ENCODE data around the gene GPR62.

GRCh38 chr3:51980253-51980652, 25.1 kb downstream of the GPR62 start:
- no peak for TF ChIP-seq REST (IDR thresholded peaks at IDR 0.05; ENCODE audit: insufficient read depth in 1 of 2, low read depth in 2 of 2, low read length in 1 of 2)
- TF ChIP-seq, protein P1, sequence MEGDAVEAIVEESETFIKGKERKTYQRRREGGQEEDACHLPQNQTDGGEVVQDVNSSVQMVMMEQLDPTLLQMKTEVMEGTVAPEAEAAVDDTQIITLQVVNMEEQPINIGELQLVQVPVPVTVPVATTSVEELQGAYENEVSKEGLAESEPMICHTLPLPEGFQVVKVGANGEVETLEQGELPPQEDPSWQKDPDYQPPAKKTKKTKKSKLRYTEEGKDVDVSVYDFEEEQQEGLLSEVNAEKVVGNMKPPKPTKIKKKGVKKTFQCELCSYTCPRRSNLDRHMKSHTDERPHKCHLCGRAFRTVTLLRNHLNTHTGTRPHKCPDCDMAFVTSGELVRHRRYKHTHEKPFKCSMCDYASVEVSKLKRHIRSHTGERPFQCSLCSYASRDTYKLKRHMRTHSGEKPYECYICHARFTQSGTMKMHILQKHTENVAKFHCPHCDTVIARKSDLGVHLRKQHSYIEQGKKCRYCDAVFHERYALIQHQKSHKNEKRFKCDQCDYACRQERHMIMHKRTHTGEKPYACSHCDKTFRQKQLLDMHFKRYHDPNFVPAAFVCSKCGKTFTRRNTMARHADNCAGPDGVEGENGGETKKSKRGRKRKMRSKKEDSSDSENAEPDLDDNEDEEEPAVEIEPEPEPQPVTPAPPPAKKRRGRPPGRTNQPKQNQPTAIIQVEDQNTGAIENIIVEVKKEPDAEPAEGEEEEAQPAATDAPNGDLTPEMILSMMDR (IDR thresholded peaks at IDR 0.05) = no peak

Data from Panc1 (cell line).